Tibial nerve (tissue), 4 donors: Measurements from ENCODE around the gene EPHA7.

Experiments
- EP300 ChIP-seq, 2 donors: sonication (generic); formaldehyde crosslinking; IDR thresholded peaks; one replicate each; pipeline ENCODE4 v1.6.1; 2017; ENCODE audit warnings: antibody characterized with exemption in 2 of 2, mild to moderate bottlenecking in 1 of 2
- POLR2A ChIP-seq, 2 donors: fragments of 450-650 bp; IDR thresholded peaks; one replicate each; pipeline ENCODE4 v1.6.1; 2017; ENCODE audit warnings: antibody characterized with exemption in 2 of 2, mild to moderate bottlenecking in 2 of 2, moderate library complexity in 2 of 2
- TF ChIP-seq, protein P1 (sequence below), 5 experiments: fragments of 200-600 bp in 3 of 5; fragments of 450-650 bp in 2 of 5; sonication (generic) in 3 of 5; IDR thresholded peaks; one replicate each; pipeline ENCODE4 v1.5.1; 2016 to 2019; ENCODE audit warnings: antibody characterized with exemption in 5 of 5, mild to moderate bottlenecking in 3 of 5, moderate library complexity in 2 of 5

DNA sequence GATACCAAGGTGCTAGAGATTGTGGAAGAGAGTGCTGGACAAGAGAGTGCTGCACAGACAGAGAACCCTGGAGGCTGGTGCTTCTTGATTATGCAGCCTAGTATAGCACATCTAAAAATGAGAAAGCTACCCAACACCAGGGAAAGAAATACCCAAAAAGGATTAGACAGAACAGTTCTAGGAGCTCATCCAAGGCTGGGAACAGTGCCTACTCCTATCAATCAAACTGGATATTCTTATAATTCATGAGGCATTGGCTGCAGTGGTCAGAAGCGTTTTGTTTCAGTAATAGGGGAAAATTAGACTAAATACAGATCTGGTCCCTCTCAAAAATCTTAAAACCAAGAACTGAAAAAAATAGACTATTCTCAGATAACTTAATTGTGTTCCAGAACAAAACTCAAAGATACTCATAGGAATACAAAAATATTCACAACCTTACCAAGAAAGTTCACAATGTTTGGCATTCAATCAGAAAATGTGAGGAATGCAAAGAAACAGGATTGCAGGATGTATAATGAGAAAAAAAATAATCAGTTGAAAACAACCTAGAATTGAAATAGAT is 222.9 kb downstream of the EPHA7 start:
- TF ChIP-seq, protein P1, sequence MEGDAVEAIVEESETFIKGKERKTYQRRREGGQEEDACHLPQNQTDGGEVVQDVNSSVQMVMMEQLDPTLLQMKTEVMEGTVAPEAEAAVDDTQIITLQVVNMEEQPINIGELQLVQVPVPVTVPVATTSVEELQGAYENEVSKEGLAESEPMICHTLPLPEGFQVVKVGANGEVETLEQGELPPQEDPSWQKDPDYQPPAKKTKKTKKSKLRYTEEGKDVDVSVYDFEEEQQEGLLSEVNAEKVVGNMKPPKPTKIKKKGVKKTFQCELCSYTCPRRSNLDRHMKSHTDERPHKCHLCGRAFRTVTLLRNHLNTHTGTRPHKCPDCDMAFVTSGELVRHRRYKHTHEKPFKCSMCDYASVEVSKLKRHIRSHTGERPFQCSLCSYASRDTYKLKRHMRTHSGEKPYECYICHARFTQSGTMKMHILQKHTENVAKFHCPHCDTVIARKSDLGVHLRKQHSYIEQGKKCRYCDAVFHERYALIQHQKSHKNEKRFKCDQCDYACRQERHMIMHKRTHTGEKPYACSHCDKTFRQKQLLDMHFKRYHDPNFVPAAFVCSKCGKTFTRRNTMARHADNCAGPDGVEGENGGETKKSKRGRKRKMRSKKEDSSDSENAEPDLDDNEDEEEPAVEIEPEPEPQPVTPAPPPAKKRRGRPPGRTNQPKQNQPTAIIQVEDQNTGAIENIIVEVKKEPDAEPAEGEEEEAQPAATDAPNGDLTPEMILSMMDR (IDR thresholded peaks at IDR 0.05), result no peak
- no peak for TF ChIP-seq POLR2A (IDR thresholded peaks at IDR 0.05)
- TF ChIP-seq EP300 (IDR thresholded peaks at IDR 0.05), result no peak
